RPMI7951 (cell line): ENCODE data around the gene TJP3. TPM values are rescaled to one million over a fixed set of nuclear protein-coding genes. Genes with fewer than 3 reads are reported as not detected.
A peak's percentile ranks its signal among the peaks of the same experiment; 100 is the strongest.

ENCODE experiments used
- DNase-seq: peaks from one replicate; pipeline ENCODE4 v3.0.0-alpha.2; 2012; ENCODE audit warnings: low read depth
- total RNA-seq: library from RNA; depleted of rRNA; stranded (reverse); fragments of >200 nt; shearing (Covaris generic); gene quantifications from 2 replicates; pipeline ENCODE4 v1.2.3, GENCODE V29; 2014

TJP3 gene
- total RNA-seq, 1 experiment from 2014 or later: not detected

GRCh38 chr19:3691726-3692125 is 16.5 kb upstream of the TJP3 start:
- no peak for DNase-seq

DNA sequence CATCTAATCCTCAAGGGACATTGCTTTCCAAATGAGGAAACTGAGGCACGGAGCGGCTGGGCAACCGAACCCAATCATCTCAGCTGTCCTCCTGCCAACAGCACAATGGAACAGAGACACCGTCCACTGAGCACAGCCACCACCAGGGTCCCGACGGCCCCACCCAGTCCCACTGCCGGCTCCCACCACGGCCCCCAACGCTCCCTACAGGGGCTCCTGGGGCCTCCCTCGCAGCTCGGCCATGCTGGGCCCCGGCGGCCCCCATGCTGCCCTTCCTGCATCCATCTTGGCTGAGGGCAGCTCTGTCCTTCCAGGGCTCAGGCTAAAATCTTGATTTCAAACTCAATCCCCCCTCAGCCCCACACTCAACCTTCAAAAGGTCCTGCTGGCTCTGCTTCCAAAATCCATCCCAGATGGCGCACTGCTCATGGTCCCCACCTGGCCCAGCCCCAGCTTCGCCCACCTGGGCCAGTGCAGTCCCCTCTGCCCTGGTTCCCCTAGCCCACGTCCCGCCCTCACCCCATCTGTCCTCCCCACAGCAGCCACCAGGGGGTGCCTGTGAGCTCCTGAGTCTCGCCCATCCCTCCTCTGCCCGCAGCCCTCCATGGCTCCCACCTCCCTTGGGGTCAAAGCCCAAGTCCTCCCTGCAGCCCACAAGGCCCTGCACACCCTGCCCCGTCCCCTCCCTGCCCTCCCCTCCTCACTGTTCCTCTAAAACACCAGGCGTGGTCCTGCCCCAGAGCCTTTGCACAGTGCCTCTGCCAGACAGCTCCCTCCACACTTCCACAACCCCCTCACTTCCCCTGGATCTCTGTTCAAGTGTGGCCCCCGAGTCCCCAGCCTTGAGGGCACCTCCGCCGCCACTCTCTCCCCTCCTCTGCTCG is 15.8 kb upstream of the TJP3 start:
- DNase-seq: no peak

- no peak for DNase-seq
Measured at GRCh38 chr19:3693025-3693925, 14.9 kb upstream of the TJP3 start.

DNA sequence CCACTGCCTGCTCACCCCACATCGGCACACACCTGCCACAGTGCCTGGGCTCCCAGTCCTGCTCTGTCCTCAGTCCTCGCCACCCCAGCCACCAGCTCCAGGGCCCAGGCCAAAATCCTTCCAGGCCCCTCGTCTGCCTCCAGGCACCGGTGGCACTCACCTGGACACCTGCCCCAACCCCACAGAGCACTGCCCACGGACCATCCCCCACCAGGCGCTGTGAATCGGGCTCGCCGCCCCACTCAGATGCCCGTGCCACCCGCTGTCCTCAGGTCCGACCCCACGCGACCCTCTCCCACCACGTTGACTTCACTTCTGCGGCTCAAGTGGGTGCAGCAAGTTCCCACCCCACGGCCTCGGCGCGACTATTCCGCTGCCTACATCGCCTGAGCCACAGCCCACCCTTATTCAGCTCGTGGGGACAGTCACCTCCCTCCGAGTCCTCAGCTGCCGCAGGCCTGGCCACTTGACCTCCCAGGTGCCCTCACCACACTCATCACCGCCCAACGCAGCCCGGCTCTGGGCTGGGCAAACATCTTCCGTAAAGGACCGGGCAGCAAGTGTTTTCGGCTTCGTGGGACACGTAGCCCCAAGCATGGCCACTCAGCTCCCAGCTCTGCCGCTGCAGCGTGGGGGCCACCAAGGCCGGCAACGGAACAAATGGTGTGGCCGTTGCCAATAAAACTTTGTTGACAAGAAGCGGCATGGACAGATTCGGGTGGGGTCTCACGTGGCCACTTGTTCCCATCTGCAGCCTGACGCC is 13.6 kb upstream of the TJP3 start:
- DNase-seq: no peak

GRCh38 chr19:3695124-3695733 is 13.0 kb upstream of the TJP3 start:
- DNase-seq: no peak

GRCh38 chr19:3695986-3696659 is 12.1 kb upstream of the TJP3 start:
- no peak for DNase-seq

DNA sequence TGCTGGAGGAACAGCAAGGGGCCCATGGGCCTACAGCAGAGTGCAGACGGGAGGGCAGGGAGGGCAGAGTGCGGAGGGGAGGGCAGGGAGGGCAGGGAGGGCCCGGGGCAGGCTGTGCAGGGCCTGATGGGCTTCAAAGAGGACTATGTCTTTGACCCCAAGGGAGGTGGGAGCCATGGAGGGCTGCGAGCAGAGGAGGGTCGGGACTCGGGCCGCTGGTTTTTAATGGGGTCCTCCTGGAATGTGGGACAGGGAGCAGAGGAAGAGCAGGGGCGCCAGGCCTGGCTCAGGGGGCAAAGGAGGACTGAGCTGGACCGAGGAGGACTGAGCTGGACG is 11.6 kb upstream of the TJP3 start:
- no peak for DNase-seq

- no peak for DNase-seq
Measured at GRCh38 chr19:3697094-3697493, 11.1 kb upstream of the TJP3 start.

GRCh38 chr19:3697671-3698385 is 10.4 kb upstream of the TJP3 start:
- DNase-seq: no peak

DNA sequence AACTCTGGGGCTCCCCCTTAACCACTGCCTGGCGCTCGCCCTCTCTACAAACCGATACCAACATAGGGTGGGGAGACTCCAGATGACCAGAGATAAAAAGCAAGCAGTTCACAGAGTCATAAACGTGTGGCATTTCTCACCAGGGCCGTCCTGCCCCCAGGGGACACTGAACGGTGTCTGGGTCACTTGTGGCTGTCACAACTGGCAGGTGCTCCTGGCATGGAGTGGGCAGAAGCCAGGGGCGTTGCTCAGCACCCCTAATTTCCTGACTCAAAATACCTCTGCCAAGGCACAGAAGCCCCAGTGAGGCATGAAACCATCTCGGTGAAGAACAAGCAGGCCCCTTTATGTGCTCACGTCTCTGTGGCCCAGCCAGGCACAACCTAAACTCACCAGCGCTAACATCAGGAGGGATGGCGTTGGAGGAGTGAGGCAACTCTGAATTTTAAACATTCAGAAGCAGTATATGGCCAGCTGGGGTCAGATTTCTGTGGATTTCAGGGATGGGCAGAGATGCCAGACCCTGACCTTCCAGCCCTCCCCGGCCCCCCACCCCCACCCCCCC is 9.7 kb upstream of the TJP3 start:
- no peak for DNase-seq

- peak; percentile 85 for DNase-seq
Measured at GRCh38 chr19:3698974-3699740, 9.0 kb upstream of the TJP3 start.

DNA sequence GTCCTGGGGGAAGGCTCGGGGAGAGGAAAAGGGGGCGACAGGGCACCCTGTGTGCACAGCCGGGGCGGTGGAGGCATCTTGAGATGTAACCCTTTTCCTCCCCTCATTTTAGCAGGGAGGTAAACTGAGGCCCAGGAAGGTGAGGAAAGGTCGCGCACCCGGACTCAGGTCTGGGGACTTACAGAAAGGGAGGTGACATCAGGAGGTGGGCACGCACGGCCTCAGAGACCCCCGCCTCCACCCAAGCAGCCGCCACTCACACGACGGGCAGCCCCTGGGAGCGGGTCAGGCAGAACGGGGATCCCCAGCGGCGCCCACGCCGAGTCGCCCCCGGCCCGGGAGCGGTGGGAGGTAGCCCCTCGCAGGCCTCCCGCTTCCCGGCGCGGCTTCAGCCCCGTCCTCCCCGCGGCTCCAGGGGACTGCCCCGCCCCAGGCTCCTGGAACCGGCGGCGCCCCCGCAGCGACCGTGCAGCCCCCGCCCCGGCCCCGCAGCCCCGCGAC is 8.4 kb upstream of the TJP3 start:
- DNase-seq: no peak

DNA sequence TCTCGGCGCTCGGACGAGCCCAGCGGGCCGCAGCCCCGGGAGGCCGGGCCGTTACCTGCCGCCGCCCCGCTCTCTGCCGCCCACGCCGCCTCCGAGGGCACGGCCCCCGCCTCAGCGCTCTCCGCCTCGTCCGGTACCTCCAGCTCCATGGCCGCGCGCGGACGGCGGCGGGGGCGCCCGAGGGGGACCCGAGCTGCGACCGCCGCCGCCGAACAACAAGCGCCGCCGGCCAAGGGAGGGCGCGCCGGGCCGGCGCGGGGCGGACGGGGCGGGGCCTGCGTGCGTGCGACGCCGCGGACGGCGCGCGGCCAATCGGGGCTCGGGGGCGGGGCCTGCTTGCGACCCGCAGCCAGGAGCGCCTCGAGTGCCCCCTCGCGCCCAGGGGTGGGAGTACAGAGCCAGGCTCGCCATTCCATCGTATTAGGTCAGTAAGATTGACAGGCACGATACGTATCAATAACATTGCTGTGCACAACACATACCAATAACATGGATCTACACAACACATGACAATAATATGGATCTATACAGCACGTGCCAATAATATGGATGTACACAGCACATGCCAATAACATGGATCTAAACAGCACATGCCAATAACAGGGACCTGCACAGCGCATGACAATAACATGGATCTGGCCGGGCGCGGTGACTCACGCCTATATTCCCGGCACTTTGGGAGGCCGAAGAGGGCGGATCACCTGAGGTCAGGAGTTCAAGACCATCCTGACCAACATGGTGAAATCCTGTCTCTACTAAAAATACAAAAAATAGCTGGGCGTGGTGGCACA is 7.7 kb upstream of the TJP3 start, which contains the start of gene PIP5K1C:
TSS of gene PIP5K1C (minus strand) at position 227 of the 791 bp plus-strand sequence. CDS start at position 149, 78 bp downstream.
- peak; percentile 77 for DNase-seq

GRCh38 chr19:3701200-3701599 is 7.0 kb upstream of the TJP3 start:
- no peak for DNase-seq

DNA sequence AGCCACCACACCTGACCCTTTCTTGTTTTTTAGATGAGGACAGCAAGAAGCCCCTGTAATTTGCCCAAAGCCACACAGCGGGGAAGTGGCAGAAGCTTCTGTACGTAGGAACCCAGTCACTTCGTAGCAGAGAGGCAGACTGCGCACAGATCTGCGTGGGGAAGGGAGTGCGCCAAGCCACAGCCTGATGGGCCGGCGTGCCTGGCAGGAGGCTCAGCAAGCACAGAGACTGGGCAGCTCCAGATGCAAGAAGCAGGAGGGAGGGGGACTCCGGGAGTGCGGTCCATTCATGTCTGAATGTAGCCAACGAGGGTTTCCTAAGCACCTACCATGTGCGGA is 347 bp upstream of the TJP3 start:
- no peak for DNase-seq

GRCh38 chr19:3710265-3710812 is 2.2 kb downstream of the TJP3 start:
- peak; percentile 50 for DNase-seq

DNA sequence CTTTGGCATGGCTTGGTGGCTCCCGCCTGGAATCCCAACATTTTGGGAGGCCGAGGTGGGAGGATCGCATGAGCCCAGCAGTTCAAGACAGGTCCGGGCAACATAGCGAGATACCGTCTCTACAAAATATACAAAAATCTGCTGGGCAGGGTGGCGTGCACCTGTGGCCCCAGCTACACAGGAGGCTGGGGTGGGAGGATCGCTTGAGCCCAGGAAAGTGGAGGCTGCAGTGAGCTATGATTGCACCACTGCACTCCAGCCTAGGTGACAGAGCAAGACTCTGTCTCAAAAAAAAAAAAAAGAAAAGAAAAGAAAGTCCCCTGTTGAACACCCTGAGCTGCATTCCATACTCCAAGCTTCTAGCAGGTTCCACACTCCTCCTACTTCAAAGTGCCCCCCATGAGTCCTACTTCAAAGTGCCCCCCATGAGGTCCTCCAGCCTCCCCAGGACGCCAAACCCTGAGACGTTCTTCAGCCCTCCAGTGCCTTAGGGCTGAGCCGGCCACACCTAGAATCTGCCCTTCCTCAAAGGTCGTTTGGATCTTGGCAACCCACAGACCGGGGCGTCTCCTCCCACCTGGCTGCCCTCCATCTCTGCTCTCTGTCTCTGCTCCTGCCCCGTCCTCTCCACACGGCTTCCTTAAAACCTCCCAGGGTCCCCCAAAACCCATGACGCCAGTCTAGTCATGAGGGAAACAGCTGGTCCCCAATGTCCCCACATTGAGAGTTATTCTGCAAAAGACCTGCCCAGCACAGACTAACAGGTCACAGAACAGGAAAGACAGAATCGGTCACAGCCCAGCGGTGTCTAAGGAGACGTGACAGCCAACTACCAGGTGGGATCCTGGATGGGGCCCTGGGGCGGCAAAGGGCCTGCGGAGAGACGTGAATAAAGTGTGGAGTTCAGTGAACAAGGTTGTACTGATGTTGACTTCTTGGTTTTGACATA is 4.8 kb downstream of the TJP3 start:
- DNase-seq: no peak
